AG10803 (cell line): ENCODE results near the gene MKRN2OS.

Source experiments
- DNase-seq: peaks from one replicate; pipeline ENCODE4 v3.0.0; 2010; ENCODE audit warnings: low read depth
- H3K4me3 ChIP-seq: 2 replicates; pipeline ENCODE4 v1.5.1; 2011; ENCODE audit warnings: mild to moderate bottlenecking, low read length, control low read depth
- CTCF ChIP-seq: conservative IDR thresholded peaks from 2 replicates; pipeline ENCODE4 v1.5.1; 2011; ENCODE audit warnings: mild to moderate bottlenecking, low read length, control low read depth, inconsistent platforms

MKRN2OS gene

GRCh38 chr3:12507591-12508281 is 37.6 kb downstream of the MKRN2OS start:
- H3K4me3 ChIP-seq = peak overlapping the region; percentile 36
- TF ChIP-seq CTCF = no peak
- DNase-seq = peak; percentile 62

GRCh38 chr3:12506201-12506709 is 39.0 kb downstream of the MKRN2OS start:
- DNase-seq = no peak
- no peak for TF ChIP-seq CTCF
- H3K4me3 ChIP-seq = no peak overlapping the region

GRCh38 chr3:12503126-12503957 is 42.0 kb downstream of the MKRN2OS start:
- TF ChIP-seq CTCF = no peak
- no peak for DNase-seq
- no peak overlapping the region for H3K4me3 ChIP-seq

GRCh38 chr3:12501360-12502020 is 43.8 kb downstream of the MKRN2OS start:
- TF ChIP-seq CTCF = no peak
- DNase-seq = peak; percentile 89
- H3K4me3 ChIP-seq = no peak overlapping the region

- H3K4me3 ChIP-seq = no peak overlapping the region
- DNase-seq = no peak
- TF ChIP-seq CTCF = no peak
These were observed 45.8 kb downstream of the MKRN2OS start for GRCh38 chr3:12499474-12499873.

GRCh38 chr3:12496453-12496761 is 48.9 kb downstream of the MKRN2OS start:
- H3K4me3 ChIP-seq = no peak overlapping the region
- no peak for DNase-seq
- TF ChIP-seq CTCF = no peak
